ENCODE results near the gene CD81. TPM values are rescaled to one million over a fixed set of nuclear protein-coding genes. Genes with fewer than 3 reads are reported as not detected.
A peak's percentile ranks its signal among the peaks of the same experiment; 100 is the strongest.

Gene CD81
- total and polyA plus RNA-seq, 2 donors from 2014 or later, result 827 to 950 TPM

DNA sequence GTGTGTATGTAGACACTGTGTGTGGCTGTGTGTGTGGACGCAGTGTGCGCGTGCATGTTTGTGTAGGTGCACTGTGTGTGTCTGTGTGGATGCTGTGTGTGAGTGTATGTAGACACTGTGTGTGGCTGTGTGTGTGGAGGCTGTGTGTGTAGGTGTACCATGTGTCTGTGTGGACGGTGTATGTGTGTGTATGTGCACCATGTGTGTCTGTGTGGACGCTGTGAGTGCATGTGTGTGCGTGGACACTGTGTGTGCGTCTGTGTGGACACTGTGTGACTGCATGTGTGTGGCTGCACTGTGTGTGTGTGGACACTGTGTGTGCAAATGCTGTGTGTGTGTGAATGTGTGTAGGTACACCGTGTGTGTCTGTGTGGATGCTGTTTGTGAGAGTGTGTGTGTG lies 56.9 kb downstream of the CD81 start:
- intact Hi-C loops (cut with DNase I), result no loop called here
- no peak for FAIRE-seq

DNA sequence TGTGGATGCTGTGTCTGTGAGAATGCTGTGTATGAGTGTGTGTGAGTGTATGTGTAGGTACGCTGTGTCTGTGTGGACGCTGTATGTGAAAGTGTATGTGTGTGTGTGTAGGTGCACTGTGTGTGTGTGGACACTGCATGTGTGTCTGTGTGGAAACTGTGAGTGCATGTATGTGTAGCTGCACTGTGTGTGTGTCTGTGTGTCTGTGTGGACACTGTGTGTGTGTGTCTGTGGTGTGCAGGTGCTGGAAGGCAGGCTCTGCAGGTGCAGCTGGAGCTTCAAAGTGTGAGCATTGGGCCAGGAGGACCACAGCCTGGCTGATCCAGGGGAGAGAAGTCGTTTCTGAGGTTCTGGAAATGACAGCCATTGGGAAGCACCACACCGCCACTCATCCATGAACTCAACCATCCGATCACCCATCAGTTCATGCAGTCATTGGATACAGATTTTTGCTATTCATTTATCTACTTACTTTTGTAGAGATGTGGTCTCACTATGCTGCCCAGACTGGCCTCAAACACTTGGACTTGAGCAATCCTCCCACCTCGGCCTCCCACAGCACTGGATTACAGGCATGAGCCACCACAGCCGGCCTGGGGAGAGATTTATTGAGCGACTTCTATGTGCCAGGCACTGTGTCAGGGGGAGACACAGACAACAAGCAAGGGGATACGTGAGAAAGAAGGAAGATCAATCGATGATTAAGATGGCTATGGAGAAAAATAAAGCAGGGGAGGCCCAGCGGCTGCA lies 57.6 kb downstream of the CD81 start:
- Histone ChIP-seq H3K27me3 (ENCODE audit: control insufficient read depth, insufficient read depth, low read length) (no peaks in the 10 kb centered on the region), H3K27ac (ENCODE audit: low read depth in 2 of 2, low read length in 2 of 2) (no peak overlapping the region), H3K9ac (ENCODE audit: low read length in 3 of 3) (no peak overlapping the region), H3K9me3 (ENCODE audit: control insufficient read depth in 2 of 3, insufficient read depth in 1 of 3, low read length in 3 of 3) (no peaks in the 10 kb centered on the region), H3K36me3 (ENCODE audit: control insufficient read depth in 2 of 3, insufficient read depth in 3 of 3, low read length in 3 of 3) (peaks cover 0 to 6% (median 0%) of the 10 kb centered on the region in 3 donors), H3K4me1 (ENCODE audit: control insufficient read depth in 2 of 3, insufficient read depth in 2 of 3, low read depth in 1 of 3, low read length in 3 of 3) (no peaks in the 10 kb centered on the region), H3K4me3 (ENCODE audit: low read length in 3 of 3) (no peak overlapping the region)
- TF ChIP-seq, protein P1, sequence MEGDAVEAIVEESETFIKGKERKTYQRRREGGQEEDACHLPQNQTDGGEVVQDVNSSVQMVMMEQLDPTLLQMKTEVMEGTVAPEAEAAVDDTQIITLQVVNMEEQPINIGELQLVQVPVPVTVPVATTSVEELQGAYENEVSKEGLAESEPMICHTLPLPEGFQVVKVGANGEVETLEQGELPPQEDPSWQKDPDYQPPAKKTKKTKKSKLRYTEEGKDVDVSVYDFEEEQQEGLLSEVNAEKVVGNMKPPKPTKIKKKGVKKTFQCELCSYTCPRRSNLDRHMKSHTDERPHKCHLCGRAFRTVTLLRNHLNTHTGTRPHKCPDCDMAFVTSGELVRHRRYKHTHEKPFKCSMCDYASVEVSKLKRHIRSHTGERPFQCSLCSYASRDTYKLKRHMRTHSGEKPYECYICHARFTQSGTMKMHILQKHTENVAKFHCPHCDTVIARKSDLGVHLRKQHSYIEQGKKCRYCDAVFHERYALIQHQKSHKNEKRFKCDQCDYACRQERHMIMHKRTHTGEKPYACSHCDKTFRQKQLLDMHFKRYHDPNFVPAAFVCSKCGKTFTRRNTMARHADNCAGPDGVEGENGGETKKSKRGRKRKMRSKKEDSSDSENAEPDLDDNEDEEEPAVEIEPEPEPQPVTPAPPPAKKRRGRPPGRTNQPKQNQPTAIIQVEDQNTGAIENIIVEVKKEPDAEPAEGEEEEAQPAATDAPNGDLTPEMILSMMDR (IDR thresholded peaks at IDR 0.05; ENCODE audit: borderline replicate concordance, extremely low read depth, insufficient read depth), result no peak
- intact Hi-C loops (cut with DNase I), result no loop called here
- DNase-seq (peak in 1 of 5 donors; percentile 15), FAIRE-seq (no peak)

More for the DNA sequence above, 56.9 kb downstream of the CD81 start:
- Histone ChIP-seq H3K36me3 (ENCODE audit: control insufficient read depth in 2 of 3, insufficient read depth in 3 of 3, low read length in 3 of 3) (peaks cover 0 to 6% (median 0%) of the 10 kb centered on the region in 3 donors), H3K4me3 (ENCODE audit: low read length in 3 of 3) (no peak overlapping the region), H3K27ac (ENCODE audit: low read depth in 2 of 2, low read length in 2 of 2) (no peak overlapping the region), H3K4me1 (ENCODE audit: control insufficient read depth in 2 of 3, insufficient read depth in 2 of 3, low read depth in 1 of 3, low read length in 3 of 3) (no peaks in the 10 kb centered on the region), H3K9me3 (ENCODE audit: control insufficient read depth in 2 of 3, insufficient read depth in 1 of 3, low read length in 3 of 3) (no peaks in the 10 kb centered on the region), H3K27me3 (ENCODE audit: control insufficient read depth, insufficient read depth, low read length) (no peaks in the 10 kb centered on the region), H3K9ac (ENCODE audit: low read length in 3 of 3) (no peak overlapping the region)
- TF ChIP-seq, protein P1 (IDR thresholded peaks at IDR 0.05; ENCODE audit: borderline replicate concordance, extremely low read depth, insufficient read depth), result no peak
- DNase-seq, result peak in 1 of 5 donors; percentile 28

DNA sequence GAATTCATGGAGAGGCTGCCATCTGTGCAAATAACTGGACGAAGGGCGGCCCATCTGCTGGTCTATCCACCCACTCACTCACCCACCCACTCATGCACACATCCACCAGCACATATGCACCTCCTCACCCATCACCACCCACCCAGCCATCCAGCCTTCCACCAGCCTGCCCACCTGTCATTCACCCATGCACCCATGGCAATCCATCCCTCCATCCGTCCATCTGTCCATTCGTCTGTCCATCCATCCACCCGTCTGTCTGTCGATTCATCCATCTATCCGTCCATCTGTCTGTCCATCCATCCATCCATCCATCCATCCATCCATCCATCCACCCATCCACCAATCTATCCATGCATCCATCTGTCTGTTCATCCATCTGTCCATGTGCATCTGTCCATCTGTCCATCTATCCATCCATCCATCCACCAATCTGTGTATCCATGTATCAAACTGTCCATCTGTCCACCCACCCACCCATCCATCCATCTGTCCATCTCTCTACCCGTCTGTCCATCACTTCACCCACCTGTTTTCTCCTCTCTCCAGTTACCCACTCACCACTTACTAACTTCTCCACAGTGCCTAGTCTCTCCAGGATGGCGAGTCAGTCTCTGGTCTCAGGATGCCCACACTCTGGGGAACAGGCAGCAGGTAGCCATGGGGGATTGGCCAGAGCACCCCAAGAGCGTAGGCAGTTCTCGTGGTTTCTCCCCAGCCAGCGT lies 58.3 kb downstream of the CD81 start:
- no peak for FAIRE-seq
- Histone ChIP-seq H3K36me3 (ENCODE audit: control insufficient read depth in 2 of 3, insufficient read depth in 3 of 3, low read length in 3 of 3) (peaks cover 0 to 6% (median 0%) of the 10 kb centered on the region in 3 donors), H3K4me3 (ENCODE audit: low read length in 3 of 3) (no peak overlapping the region), H3K27ac (ENCODE audit: low read depth in 2 of 2, low read length in 2 of 2) (no peak overlapping the region), H3K27me3 (ENCODE audit: control insufficient read depth, insufficient read depth, low read length) (no peaks in the 10 kb centered on the region), H3K9ac (ENCODE audit: low read length in 3 of 3) (no peak overlapping the region), H3K9me3 (ENCODE audit: control insufficient read depth in 2 of 3, insufficient read depth in 1 of 3, low read length in 3 of 3) (no peaks in the 10 kb centered on the region), H3K4me1 (ENCODE audit: control insufficient read depth in 2 of 3, insufficient read depth in 2 of 3, low read depth in 1 of 3, low read length in 3 of 3) (no peaks in the 10 kb centered on the region)
- DNase-seq, result peak in 1 of 5 donors; percentile 32
- TF ChIP-seq, protein P1 (IDR thresholded peaks at IDR 0.05; ENCODE audit: borderline replicate concordance, extremely low read depth, insufficient read depth), result no peak
- intact Hi-C loops (cut with DNase I), result no loop called here

Data from kidney (tissue), 14 donors.